Ammon's horn (tissue), 1 donor: ENCODE results near the gene ATP8B4.

ENCODE experiments used
- DNase-seq: peaks from one replicate; pipeline ENCODE4 v3.0.0-alpha.2; 2016; ENCODE audit warnings: low spot score

The ATP8B4 gene

DNA sequence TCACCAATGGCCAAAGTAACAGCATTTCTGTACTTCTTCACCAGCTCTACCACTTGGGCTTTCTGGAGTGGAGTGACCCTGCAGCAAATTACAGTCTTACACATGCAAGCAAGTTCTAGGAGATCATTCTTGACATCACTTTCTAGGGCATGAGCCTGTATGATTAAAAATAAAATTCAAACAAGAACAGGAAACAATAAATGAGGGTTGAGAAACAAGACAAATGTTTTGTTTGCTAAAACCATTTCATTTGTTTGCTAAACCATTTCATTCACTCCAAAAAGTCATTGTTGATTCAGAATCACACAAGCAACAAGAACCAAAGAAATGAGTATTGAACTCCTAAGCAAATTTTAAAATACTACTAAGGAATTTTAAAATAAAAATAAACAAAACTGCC, 220.9 kb downstream of the ATP8B4 start:
- DNase-seq, result no peak

DNA sequence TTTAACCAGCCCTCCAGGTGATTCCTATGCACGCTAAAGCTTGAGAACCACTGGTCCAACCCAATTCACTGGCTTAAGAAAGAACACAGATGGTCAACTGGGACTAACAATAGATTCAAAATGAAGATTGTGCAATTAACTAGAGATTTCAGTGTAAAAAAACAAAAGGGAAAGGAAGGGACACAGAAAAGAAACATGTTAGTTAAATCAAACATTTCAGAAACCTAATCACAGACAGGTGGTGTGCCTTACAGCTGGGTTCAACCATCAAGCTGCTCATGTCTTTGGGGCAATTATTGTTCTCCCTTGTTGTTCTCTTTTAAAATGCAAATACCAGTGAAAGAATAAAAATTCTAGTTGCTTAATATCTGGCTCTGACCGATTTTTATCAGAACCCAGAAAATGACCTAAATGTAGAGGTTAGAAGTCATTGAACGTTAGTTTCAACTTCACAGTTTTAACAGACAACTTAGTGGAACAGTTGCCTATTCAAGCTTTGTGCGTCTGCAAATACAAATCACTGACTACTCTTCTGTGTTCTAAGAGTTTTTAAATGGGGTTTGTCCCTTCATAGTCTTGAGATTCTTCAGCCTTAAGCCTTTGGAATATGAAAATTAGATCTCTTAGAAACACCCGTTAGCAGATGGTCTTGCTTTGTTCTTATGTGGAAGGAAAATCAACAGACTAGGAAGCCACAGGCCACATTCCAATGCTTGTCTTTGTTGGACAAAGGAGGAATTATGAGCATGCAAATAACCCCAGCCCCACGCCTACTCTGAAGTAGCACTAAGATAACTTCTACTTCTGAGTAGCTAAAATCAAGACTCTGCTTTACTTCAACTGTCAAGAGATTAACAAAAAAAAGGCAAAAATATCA, 223.4 kb downstream of the ATP8B4 start:
- no peak for DNase-seq

GRCh38 chr15:49890689-49891088, 228.3 kb downstream of the ATP8B4 start:
- no peak for DNase-seq

- DNase-seq, result no peak
These were observed 229.5 kb downstream of the ATP8B4 start for GRCh38 chr15:49889536-49889935.

DNA sequence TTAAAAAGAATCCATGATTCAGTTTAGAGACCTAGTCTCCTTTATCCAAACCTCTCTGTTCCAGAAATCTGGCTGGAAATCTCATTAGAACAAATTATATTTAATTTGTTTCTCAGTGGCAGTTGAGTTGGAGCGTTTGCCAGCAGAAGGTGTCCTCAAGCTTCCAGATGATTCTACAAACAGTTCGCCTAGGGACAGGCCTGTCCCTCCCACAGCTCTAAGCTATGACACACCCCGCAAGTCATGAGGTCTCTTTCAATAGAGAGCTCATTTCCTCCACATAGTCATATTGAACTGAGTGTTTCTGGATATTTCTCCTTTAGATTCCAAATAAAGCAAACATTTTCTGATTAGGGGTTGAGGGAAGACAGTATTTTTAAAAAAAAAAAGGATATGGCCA, 230.3 kb downstream of the ATP8B4 start:
- no peak for DNase-seq

DNA sequence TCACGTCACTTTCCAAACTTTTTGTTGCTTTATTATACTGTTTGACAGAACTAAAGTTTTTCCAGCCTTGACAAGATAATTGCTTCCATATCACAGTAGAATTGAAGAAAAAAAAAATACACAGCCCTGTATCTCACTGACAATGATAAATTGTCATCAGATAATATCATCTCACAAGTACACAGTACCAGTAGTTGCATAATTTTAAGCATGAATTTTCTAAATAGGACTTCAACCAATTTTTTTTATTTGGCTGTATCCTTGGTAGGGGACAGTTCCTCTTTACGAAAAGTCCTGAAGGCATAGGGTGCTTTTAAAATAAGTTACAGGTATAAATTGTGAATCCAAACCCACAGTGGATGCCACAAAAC, 230.7 kb downstream of the ATP8B4 start:
- DNase-seq, result no peak

GRCh38 chr15:49887659-49888322, 231.2 kb downstream of the ATP8B4 start:
- DNase-seq, result no peak

- DNase-seq, result no peak
These were observed 235.9 kb downstream of the ATP8B4 start for GRCh38 chr15:49883121-49883520.

GRCh38 chr15:49881866-49882265, 237.2 kb downstream of the ATP8B4 start:
- DNase-seq, result no peak

DNA sequence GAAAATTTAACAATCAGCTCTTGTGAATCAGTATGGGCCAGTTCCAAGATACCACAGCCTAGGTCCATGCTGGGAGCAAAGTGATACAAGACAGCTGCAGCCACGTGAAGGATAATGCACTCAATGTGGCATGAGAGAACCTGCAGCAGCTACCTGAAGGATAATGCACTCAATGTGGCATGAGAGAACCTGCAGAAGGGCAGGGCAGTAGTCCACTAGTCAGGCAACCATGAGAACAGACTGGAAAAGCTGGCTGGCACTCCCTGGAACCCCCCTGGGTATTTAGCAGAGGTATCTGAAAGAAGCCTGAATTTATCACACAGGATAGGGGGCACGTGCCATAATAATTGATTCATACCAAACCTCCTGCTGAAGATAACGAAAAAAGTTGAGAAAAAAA, 237.6 kb downstream of the ATP8B4 start:
- DNase-seq, result no peak

GRCh38 chr15:49877873-49878521, 241.0 kb downstream of the ATP8B4 start:
- no peak for DNase-seq

DNA sequence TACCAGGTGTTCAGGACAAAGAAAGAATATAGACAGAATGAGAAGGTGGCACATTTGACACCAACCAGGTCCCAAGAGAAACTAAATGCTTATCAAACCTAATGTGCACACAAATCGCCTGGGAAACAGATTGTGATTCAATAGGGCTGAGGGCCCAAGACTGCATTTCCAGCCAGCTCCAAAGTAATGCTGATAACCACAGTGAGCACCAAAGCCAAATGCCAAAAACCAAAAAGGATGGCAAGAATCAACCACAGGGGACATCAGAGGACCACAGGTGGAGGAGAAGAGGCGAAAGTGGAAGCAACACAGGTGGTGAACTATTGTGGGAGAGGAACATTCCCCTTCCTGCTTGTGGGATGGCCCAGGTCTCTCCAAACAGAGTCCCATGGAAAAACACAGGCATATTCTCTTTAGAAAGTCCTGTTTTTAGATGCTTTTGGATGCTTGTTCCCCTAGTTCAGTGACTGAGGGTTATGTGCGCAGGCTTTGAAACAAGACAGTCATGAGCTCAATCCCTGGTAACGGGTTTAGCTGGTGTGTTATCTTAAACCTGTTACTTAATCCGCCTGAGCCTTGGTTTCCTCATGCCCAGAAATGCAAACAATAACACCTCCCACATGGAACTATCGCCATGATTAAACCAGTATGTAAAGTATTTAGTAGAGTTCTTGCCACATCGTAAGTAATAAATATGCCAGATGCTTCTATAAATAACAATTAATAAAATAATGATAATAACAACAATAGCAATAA, 241.7 kb downstream of the ATP8B4 start:
- DNase-seq, result no peak

GRCh38 chr15:49876401-49877038, 242.5 kb downstream of the ATP8B4 start:
- DNase-seq, result no peak

DNA sequence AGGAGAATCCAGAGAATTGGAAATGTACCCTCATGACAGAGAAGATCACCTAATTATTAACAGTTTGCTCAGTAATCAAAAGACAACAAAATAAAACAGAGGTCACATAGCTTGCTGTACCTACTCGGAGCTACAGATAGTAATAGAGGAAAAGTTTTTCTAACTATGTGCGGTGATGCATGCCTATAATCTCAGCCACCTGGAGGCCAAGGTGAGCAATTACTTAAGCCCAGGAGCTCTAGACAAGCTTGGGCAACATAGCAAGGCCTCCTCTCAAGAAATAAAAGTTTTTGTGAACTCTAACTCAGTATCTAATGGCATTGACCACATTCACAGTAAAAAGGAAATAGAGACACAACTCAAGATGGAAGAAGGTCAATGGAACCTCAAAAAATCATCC, 243.6 kb downstream of the ATP8B4 start:
- DNase-seq, result no peak

DNA sequence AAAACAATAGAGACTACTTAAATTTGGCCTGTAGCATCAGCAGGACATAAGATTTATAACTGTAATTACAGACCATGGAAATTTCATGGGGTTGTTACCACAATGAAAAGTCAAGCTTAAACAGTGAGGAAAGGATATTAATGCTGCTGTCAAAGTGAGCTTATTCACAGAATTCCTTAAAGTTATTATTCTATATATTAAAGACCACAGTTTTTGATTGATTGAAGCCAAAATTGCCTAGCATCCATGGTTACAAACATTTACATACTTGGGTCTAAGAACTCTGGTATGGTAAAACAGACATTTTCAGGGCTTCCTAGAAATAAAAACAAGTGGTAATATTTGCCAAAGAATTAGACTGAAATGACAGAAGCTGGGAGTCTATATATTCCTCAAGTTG, 248.6 kb downstream of the ATP8B4 start:
- no peak for DNase-seq

GRCh38 chr15:49868348-49868747, 250.7 kb downstream of the ATP8B4 start:
- DNase-seq, result no peak

GRCh38 chr15:49865925-49866757, 252.9 kb downstream of the ATP8B4 start:
- no peak for DNase-seq

DNA sequence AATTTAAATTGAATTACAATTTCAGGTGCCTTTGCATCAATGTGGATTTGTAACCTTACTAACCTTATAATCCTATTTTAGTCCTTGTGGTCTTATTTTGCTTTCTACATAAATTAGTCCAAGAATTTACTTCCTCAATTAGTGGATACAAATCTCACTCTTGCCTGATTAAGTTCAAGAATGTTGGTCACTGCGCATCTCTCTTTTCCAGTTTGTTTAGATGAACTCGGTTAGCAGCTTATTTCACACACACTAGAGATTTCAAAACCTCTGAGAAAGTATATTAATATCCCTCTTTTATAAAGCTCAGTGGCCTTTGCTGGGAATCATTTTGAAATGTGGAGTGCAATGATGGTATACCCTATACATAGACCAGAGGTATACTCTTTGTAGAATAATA, 254.8 kb downstream of the ATP8B4 start:
- no peak for DNase-seq

- no peak for DNase-seq
These were observed 255.4 kb downstream of the ATP8B4 start for GRCh38 chr15:49863431-49864224.

DNA sequence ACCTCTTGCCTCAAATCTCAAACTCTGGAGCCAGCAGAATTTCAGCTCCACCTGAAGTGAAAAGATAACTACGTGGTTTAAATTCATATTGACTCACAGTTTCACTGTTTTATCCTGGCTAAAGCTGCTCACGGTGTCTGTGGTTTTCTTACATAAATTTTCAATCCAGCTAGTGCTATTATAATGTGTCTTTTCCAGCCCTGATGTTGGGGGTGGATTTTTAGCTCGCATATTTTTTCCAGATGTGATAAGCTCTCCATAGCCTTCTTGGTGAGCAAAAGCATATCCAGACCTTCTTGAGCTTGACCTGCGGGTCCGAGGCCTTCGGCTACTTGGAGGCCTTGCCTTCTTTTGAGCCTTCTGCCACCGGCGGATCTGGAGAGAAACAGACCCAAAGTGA, 258.9 kb downstream of the ATP8B4 start:
- DNase-seq, result no peak
